ENCODE data around the gene ZNF330. TPM values are rescaled to one million over a fixed set of nuclear protein-coding genes. Genes with fewer than 3 reads are reported as not detected.
A peak's percentile ranks its signal among the peaks of the same experiment; 100 is the strongest.

Gene ZNF330
- total and polyA plus RNA-seq, 2 experiments from 2014 or later, result 83.7 to 87.7 TPM

DNA sequence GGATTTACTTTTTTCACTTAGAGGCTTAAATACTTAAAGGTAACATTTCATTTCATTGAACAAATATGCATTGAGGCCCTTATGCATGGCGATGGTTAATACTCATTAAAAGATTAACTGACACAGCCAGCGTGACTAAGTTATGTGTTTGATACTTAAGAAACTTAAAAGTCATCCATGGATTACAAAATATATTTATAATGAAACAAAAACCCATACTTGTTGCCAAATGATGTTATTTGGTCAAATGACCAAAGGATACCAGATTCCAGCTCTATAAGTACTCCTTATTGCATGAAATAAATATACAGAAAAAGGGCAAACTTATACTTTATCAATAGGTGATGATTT, 26.7 kb downstream of the ZNF330 start:
- no peak for DNase-seq (ENCODE audit: low read depth in 1 of 2, low spot score in 1 of 2)
- H3K27ac ChIP-seq, result no peak overlapping the region
- no peaks in the 10 kb centered on the region for H3K9me3 ChIP-seq (ENCODE audit: low read depth)
- H3K4me3 ChIP-seq, result no peak overlapping the region
- peaks cover 12% of the 10 kb centered on the region for H3K4me1 ChIP-seq (ENCODE audit: low read depth)
- TF ChIP-seq, protein P1, sequence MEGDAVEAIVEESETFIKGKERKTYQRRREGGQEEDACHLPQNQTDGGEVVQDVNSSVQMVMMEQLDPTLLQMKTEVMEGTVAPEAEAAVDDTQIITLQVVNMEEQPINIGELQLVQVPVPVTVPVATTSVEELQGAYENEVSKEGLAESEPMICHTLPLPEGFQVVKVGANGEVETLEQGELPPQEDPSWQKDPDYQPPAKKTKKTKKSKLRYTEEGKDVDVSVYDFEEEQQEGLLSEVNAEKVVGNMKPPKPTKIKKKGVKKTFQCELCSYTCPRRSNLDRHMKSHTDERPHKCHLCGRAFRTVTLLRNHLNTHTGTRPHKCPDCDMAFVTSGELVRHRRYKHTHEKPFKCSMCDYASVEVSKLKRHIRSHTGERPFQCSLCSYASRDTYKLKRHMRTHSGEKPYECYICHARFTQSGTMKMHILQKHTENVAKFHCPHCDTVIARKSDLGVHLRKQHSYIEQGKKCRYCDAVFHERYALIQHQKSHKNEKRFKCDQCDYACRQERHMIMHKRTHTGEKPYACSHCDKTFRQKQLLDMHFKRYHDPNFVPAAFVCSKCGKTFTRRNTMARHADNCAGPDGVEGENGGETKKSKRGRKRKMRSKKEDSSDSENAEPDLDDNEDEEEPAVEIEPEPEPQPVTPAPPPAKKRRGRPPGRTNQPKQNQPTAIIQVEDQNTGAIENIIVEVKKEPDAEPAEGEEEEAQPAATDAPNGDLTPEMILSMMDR (IDR thresholded peaks at IDR 0.05; ENCODE audit: low read depth, low read length), result no peak
- no peaks in the 10 kb centered on the region for H3K27me3 ChIP-seq
- H3K36me3 ChIP-seq, result no peaks in the 10 kb centered on the region

DNA sequence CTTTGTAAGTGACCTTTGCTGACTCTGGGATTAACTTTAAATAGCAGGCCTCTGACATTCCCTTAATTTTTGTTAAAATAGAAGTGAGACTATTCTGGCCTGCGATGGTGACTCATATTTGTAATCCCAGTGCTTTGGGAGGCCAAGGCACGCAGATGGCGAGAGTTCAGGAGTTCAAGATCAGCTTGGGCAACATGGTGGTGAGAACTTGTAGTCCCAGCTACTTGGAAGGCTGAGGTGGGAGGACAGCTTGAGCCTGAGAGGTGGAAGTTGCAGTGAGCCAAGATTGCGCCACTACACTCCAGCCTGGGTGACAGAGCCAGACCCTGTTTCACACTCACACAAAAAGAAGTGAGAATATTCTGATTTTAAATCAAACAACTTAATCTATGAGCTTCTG, 27.3 kb downstream of the ZNF330 start:
- no peak overlapping the region for H3K4me3 ChIP-seq
- H3K27me3 ChIP-seq, result no peaks in the 10 kb centered on the region
- peak in 1 of 2 donors; percentile 85 for DNase-seq (ENCODE audit: low read depth in 1 of 2, low spot score in 1 of 2)
- TF ChIP-seq, protein P1 (IDR thresholded peaks at IDR 0.05; ENCODE audit: low read depth, low read length), result no peak
- no peaks in the 10 kb centered on the region for H3K9me3 ChIP-seq (ENCODE audit: low read depth)
- H3K36me3 ChIP-seq, result no peaks in the 10 kb centered on the region
- peaks cover 12% of the 10 kb centered on the region for H3K4me1 ChIP-seq (ENCODE audit: low read depth)
- no peak overlapping the region for H3K27ac ChIP-seq

DNA sequence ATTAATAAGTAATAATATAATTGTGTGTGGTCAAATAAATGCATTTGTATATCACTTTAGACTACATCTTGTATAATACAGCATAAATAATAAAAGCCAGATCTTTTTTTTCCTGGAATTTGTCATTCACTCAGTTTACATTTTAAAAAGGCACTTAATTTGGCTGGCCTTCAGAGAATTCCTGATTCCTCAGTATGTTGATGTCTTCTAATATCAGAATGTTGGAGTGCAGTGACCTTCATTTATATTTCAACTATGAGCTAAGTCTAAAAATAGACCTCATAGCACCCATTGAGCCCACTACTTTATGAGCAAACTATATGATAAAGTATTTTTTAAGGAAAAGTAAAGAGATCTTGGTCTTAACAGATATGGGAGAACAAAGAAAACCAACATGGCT, 27.8 kb downstream of the ZNF330 start:
- TF ChIP-seq, protein P1 (IDR thresholded peaks at IDR 0.05; ENCODE audit: low read depth, low read length), result no peak
- Histone ChIP-seq H3K27ac (no peak overlapping the region), H3K4me3 (no peak overlapping the region), H3K4me1 (ENCODE audit: low read depth) (peaks cover 12% of the 10 kb centered on the region), H3K36me3 (no peaks in the 10 kb centered on the region), H3K27me3 (no peaks in the 10 kb centered on the region), H3K9me3 (ENCODE audit: low read depth) (no peaks in the 10 kb centered on the region)
- no peak for DNase-seq (ENCODE audit: low read depth in 1 of 2, low spot score in 1 of 2)

DNA sequence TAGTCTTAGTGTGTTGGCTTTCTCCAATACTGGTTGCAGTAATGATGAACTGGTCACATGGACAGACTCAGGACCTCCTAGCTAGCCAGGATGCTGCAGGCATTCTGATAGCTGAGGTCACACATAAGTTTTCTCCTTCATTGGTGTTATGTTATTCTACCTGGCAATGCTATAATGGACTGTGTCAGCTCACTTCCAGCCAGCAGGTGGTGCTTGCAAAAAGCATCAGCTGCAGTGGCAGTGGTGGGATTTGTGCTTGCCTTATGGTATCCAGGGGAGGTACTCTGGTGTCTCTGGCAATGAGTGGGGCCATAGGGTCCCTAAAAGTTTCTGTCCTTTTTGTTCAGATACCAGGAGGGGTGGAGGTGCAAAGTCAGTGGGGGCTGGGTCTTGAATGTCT, 33.6 kb downstream of the ZNF330 start:
- no peaks in the 10 kb centered on the region for H3K9me3 ChIP-seq (ENCODE audit: low read depth)
- H3K27ac ChIP-seq, result no peak overlapping the region
- H3K36me3 ChIP-seq, result no peaks in the 10 kb centered on the region
- no peaks in the 10 kb centered on the region for H3K27me3 ChIP-seq
- DNase-seq (ENCODE audit: low read depth in 1 of 2, low spot score in 1 of 2), result no peak
- TF ChIP-seq, protein P1 (IDR thresholded peaks at IDR 0.05; ENCODE audit: low read depth, low read length), result no peak
- no peaks in the 10 kb centered on the region for H3K4me1 ChIP-seq (ENCODE audit: low read depth)
- no peak overlapping the region for H3K4me3 ChIP-seq

DNA sequence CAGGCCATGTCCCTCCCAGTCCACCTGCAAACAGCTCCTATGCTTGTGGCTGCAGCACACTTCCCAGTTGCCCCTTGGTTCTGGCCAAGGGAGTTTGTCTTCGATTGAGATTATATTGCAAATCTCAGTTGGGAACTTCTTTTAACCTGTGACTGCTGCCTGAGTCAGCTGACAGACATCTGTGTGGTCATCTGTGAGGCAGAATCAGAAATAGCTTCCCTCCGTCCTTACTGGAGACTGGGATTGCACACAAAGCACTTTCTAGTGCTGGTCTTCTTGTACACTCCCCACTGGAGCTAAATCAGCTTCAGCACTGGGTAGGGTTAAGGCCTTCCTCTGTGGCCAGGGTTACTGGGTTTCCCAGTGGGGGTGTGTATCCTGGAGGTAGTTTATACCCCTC, 34.3 kb downstream of the ZNF330 start:
- TF ChIP-seq, protein P1 (IDR thresholded peaks at IDR 0.05; ENCODE audit: low read depth, low read length), result no peak
- no peaks in the 10 kb centered on the region for H3K9me3 ChIP-seq (ENCODE audit: low read depth)
- no peak overlapping the region for H3K27ac ChIP-seq
- no peaks in the 10 kb centered on the region for H3K36me3 ChIP-seq
- H3K4me1 ChIP-seq (ENCODE audit: low read depth), result no peaks in the 10 kb centered on the region
- H3K4me3 ChIP-seq, result no peak overlapping the region
- no peaks in the 10 kb centered on the region for H3K27me3 ChIP-seq
- no peak for DNase-seq (ENCODE audit: low read depth in 1 of 2, low spot score in 1 of 2)

DNA sequence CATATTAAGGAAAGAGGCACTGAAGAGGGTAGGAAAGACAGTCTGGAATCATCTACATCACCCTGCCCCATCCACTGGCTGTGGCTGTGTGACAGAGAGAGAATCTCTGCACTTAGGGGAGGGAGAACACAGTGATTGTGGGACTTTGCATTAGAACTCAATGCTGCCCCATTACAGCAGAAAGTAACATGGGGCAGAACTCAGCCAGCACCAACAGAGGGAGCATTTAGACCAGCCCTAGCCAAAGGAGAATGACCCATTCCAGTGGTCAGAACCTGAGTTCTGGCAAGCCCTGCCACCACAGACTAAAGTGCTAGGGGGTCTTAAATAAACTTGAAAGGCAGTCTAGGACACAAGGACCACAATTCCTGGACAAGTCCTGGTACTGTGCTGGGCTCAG, 37.9 kb downstream of the ZNF330 start:
- H3K4me1 ChIP-seq (ENCODE audit: low read depth), result no peaks in the 10 kb centered on the region
- no peaks in the 10 kb centered on the region for H3K27me3 ChIP-seq
- H3K4me3 ChIP-seq, result no peak overlapping the region
- no peaks in the 10 kb centered on the region for H3K36me3 ChIP-seq
- DNase-seq (ENCODE audit: low read depth in 1 of 2, low spot score in 1 of 2), result no peak
- H3K27ac ChIP-seq, result no peak overlapping the region
- H3K9me3 ChIP-seq (ENCODE audit: low read depth), result no peaks in the 10 kb centered on the region
- TF ChIP-seq, protein P1 (IDR thresholded peaks at IDR 0.05; ENCODE audit: low read depth, low read length), result no peak

Measured in cardiac muscle cell (in vitro differentiated cells and primary cell).